Measurements from ENCODE around the gene RARS2. TPM values are rescaled to one million over a fixed set of nuclear protein-coding genes. Genes with fewer than 3 reads are reported as not detected.

The RARS2 gene
- total and polyA plus RNA-seq, 2 experiments from 2014 or later: 53.2 to 75.0 TPM

- WGBS (ENCODE audit: low lambda C conversion rate, missing lambda C conversion rate): 93% methylated on average over 5 of the region's 5 CpGs
Measured at GRCh38 chr6:87573307-87574024, 16.3 kb downstream of the RARS2 start.

GRCh38 chr6:87572883-87573282 is 16.9 kb downstream of the RARS2 start:
- no peak for DNase-seq (ENCODE audit: low spot score)
- no peaks in the 10 kb centered on the region for H3K9me2 ChIP-seq (replicated peaks; ENCODE audit: insufficient read depth)

More at GRCh38 chr6:87573307-87574024, 16.3 kb downstream of the RARS2 start:
- Histone ChIP-seq H2AFZ (no peak overlapping the region), H3K4me1 (ENCODE audit: insufficient read depth) (peaks cover 10% of the 10 kb centered on the region), H4K20me1 (ENCODE audit: insufficient read depth, poor library complexity, severe bottlenecking) (peaks cover 16% of the 10 kb centered on the region), H3K4me3 (no peak overlapping the region), H3K27me3 (no peaks in the 10 kb centered on the region), H3K79me2 (peaks cover 94% of the 10 kb centered on the region), H3K36me3 (replicated peaks; ENCODE audit: insufficient read depth, low read depth) (no peaks in the 10 kb centered on the region), H3K4me2 (no peak overlapping the region), H3K27ac (peak overlapping the region; percentile 57), H3K9me2 (replicated peaks; ENCODE audit: insufficient read depth) (no peaks in the 10 kb centered on the region), H3K9me3 (ENCODE audit: low read depth) (no peaks in the 10 kb centered on the region)
- TF ChIP-seq EZH2 (IDR thresholded peaks at IDR 0.05; ENCODE audit: borderline replicate concordance) (no peak), EZH2phosphoT487 (IDR thresholded peaks at IDR 0.05; ENCODE audit: low read depth, severe bottlenecking, unreplicated experiment) (no peak)
- TF ChIP-seq, protein P1, sequence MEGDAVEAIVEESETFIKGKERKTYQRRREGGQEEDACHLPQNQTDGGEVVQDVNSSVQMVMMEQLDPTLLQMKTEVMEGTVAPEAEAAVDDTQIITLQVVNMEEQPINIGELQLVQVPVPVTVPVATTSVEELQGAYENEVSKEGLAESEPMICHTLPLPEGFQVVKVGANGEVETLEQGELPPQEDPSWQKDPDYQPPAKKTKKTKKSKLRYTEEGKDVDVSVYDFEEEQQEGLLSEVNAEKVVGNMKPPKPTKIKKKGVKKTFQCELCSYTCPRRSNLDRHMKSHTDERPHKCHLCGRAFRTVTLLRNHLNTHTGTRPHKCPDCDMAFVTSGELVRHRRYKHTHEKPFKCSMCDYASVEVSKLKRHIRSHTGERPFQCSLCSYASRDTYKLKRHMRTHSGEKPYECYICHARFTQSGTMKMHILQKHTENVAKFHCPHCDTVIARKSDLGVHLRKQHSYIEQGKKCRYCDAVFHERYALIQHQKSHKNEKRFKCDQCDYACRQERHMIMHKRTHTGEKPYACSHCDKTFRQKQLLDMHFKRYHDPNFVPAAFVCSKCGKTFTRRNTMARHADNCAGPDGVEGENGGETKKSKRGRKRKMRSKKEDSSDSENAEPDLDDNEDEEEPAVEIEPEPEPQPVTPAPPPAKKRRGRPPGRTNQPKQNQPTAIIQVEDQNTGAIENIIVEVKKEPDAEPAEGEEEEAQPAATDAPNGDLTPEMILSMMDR (IDR thresholded peaks at IDR 0.05; ENCODE audit: poor library complexity): no peak
- DNase-seq (ENCODE audit: low spot score): no peak

DNA sequence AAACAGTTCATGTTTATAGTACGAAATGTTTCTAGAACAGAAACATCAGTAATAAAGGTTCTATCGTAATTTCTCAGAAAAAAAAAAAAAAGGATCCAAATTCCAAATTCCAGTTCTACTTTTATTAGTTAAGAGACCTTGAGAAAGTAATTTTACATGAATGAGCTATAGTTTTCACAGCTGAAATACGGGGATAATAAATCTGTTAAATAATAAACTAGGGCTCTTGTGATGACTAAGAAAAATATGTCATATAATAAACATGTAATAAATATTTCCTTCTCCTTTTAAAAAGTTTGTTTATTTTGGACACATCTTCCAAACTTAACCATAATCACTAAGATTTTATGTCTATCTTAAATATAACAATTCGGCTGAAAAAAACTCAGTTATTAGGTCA is 17.8 kb downstream of the RARS2 start:
- Histone ChIP-seq H3K79me2 (peaks cover 93% of the 10 kb centered on the region), H3K9me3 (ENCODE audit: low read depth) (no peaks in the 10 kb centered on the region), H2AFZ (no peak overlapping the region), H3K9me2 (replicated peaks; ENCODE audit: insufficient read depth) (no peaks in the 10 kb centered on the region), H3K4me3 (no peak overlapping the region), H3K4me2 (peak overlapping the region; percentile 36), H3K36me3 (replicated peaks; ENCODE audit: insufficient read depth, low read depth) (no peaks in the 10 kb centered on the region), H4K20me1 (ENCODE audit: insufficient read depth, poor library complexity, severe bottlenecking) (peaks cover 16% of the 10 kb centered on the region), H3K27ac (peak overlapping the region; percentile 57), H3K27me3 (no peaks in the 10 kb centered on the region), H3K4me1 (ENCODE audit: insufficient read depth) (peaks cover 10% of the 10 kb centered on the region)
- DNase-seq (ENCODE audit: low spot score): no peak
- no peak for TF ChIP-seq EZH2phosphoT487 (IDR thresholded peaks at IDR 0.05; ENCODE audit: low read depth, severe bottlenecking, unreplicated experiment)
- 69% methylated on average over 4 of the region's 4 CpGs for WGBS (ENCODE audit: low lambda C conversion rate, missing lambda C conversion rate)

More at GRCh38 chr6:87572883-87573282, 16.9 kb downstream of the RARS2 start:
- Histone ChIP-seq H3K36me3 (replicated peaks; ENCODE audit: insufficient read depth, low read depth) (no peaks in the 10 kb centered on the region), H3K4me2 (no peak overlapping the region), H3K4me3 (no peak overlapping the region), H3K79me2 (peaks cover 94% of the 10 kb centered on the region), H3K27me3 (no peaks in the 10 kb centered on the region), H3K9me3 (ENCODE audit: low read depth) (no peaks in the 10 kb centered on the region), H3K27ac (peak overlapping the region; percentile 57), H3K4me1 (ENCODE audit: insufficient read depth) (peaks cover 10% of the 10 kb centered on the region), H4K20me1 (ENCODE audit: insufficient read depth, poor library complexity, severe bottlenecking) (peaks cover 16% of the 10 kb centered on the region), H2AFZ (no peak overlapping the region)
- no peak for TF ChIP-seq EZH2 (IDR thresholded peaks at IDR 0.05; ENCODE audit: borderline replicate concordance)
- TF ChIP-seq, protein P1 (IDR thresholded peaks at IDR 0.05; ENCODE audit: poor library complexity): no peak
- TF ChIP-seq EZH2phosphoT487 (IDR thresholded peaks at IDR 0.05; ENCODE audit: low read depth, severe bottlenecking, unreplicated experiment): no peak
- 92% methylated on average over 3 of the region's 3 CpGs for WGBS (ENCODE audit: low lambda C conversion rate, missing lambda C conversion rate)

DNA sequence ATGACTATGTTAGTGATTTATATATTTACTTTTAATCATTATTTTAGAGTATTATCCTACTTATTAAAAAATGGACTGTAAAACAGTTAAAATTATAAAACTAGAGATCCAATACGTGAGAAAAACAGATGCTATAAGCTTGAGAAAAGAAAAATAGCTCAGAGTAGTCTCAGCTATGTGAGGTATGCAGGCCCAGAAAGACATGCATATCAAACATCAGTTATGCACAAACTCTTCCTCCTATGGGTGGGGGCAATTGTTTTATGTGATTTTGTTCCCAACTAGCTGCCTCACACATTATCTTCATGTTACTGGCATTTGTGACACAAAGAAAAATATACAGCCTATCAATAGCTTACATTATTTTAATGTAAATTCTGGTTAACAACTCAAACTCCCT is 28.8 kb downstream of the RARS2 start:
- Histone ChIP-seq H3K9me2 (replicated peaks; ENCODE audit: insufficient read depth) (no peaks in the 10 kb centered on the region), H4K20me1 (ENCODE audit: insufficient read depth, poor library complexity, severe bottlenecking) (no peaks in the 10 kb centered on the region), H3K4me1 (ENCODE audit: insufficient read depth) (no peaks in the 10 kb centered on the region), H3K4me3 (no peak overlapping the region), H3K27me3 (no peaks in the 10 kb centered on the region), H2AFZ (no peak overlapping the region), H3K79me2 (peaks cover 31% of the 10 kb centered on the region), H3K36me3 (replicated peaks; ENCODE audit: insufficient read depth, low read depth) (peaks cover 6% of the 10 kb centered on the region), H3K4me2 (no peak overlapping the region), H3K27ac (no peak overlapping the region), H3K9me3 (ENCODE audit: low read depth) (no peaks in the 10 kb centered on the region)
- DNase-seq (ENCODE audit: low spot score): no peak
- 87% methylated on average over 1 of the region's 1 CpG for WGBS (ENCODE audit: low lambda C conversion rate, missing lambda C conversion rate)
- TF ChIP-seq EZH2phosphoT487 (IDR thresholded peaks at IDR 0.05; ENCODE audit: low read depth, severe bottlenecking, unreplicated experiment) (no peak), EZH2 (IDR thresholded peaks at IDR 0.05; ENCODE audit: borderline replicate concordance) (no peak)
- TF ChIP-seq, protein P1 (IDR thresholded peaks at IDR 0.05; ENCODE audit: poor library complexity): no peak
